Endothelial cell of umbilical vein (primary cell): ENCODE measurements around the gene GAB1. TPM values are rescaled to one million over a fixed set of nuclear protein-coding genes. Genes with fewer than 3 reads are reported as not detected.

Experiments
- BruUV-seq: library from RNA; stranded (reverse); fragments of 400-500 nt; replicated peaks from 2 replicates; lab custom pipeline; 2021; lab: Mats Ljungman, UMichigan
- CTCF ChIA-PET: fragments of 300-600, 350-600 bp; sonication (Branson Sonifier 250); formaldehyde crosslinking; loops from one replicate; lab custom pipeline; 2021; ENCODE audit warnings: antibody characterized with exemption, inconsistent platforms; lab: Charles Lee
- POLR2A ChIA-PET: fragments of 300-600, 350-600 bp; sonication (Branson Sonifier 250); formaldehyde crosslinking; loops from one replicate; lab custom pipeline; 2021; ENCODE audit warnings: antibody characterized with exemption, inconsistent platforms; lab: Charles Lee
- DNase-seq: peaks from one replicate; pipeline ENCODE4 v3.0.0-alpha.2; 2011; ENCODE audit warnings: low read depth, low spot score
- FAIRE-seq: peaks from 2 replicates; lab custom pipeline; 2011; peaks lifted over from hg19 to GRCh38; lab: Jason Lieb, UNC
- H2AFZ ChIP-seq: 2 replicates; pipeline ENCODE4 v1.6.0; 2012; ENCODE audit warnings: low read depth, low read length, control low read depth, inconsistent platforms
- H3K27ac ChIP-seq: 2 replicates; pipeline ENCODE4 v1.5.1; 2011; ENCODE audit warnings: low read depth, mild to moderate bottlenecking, control low read depth, low read length, moderate library complexity; ENCODE audit not compliant: insufficient read depth
- H3K27me3 ChIP-seq, 2 experiments: 2 replicates each; pipeline versions ENCODE4 v1.6.0 to v1.6.1; 2011; ENCODE audit warnings: low read length in 2 of 2, mixed read lengths in 1 of 2; ENCODE audit not compliant: control insufficient read depth in 2 of 2, insufficient read depth in 2 of 2
- H3K36me3 ChIP-seq, 2 experiments: 2 replicates in 1 of 2; 3 replicates in 1 of 2; pipeline ENCODE4 v1.5.1; 2011; ENCODE audit warnings: low read length in 2 of 2, mild to moderate bottlenecking in 1 of 2, moderate library complexity in 1 of 2; ENCODE audit not compliant: control insufficient read depth in 2 of 2, insufficient read depth in 2 of 2; ENCODE audit errors: extremely low read depth in 1 of 2
- H3K4me1 ChIP-seq: 3 replicates; pipeline ENCODE4 v1.5.1; 2011; ENCODE audit warnings: mild to moderate bottlenecking, low read length; ENCODE audit not compliant: control insufficient read depth, insufficient read depth; ENCODE audit errors: extremely low read depth
- H3K4me2 ChIP-seq: 2 replicates; pipeline ENCODE4 v1.6.1; 2011; ENCODE audit warnings: low read length, control low read depth, mixed read lengths; ENCODE audit not compliant: insufficient read depth
- H3K4me3 ChIP-seq, 3 experiments: fragments of 200-600 bp in 1 of 3; sonication (generic), shearing (Covaris generic) in 1 of 3; replicated peaks in 1 of 3; 2 replicates each; pipeline ENCODE4 v1.5.1; 2011 to 2016; ENCODE audit warnings: control low read depth in 3 of 3, low read length in 3 of 3, mild to moderate bottlenecking in 2 of 3, inconsistent platforms in 1 of 3, low read depth in 1 of 3, moderate library complexity in 1 of 3; ENCODE audit not compliant: insufficient read depth in 1 of 3
- H3K79me2 ChIP-seq: 2 replicates; pipeline ENCODE4 v1.6.0; 2012; ENCODE audit warnings: low read length, inconsistent platforms; ENCODE audit not compliant: control insufficient read depth, insufficient read depth
- H3K9ac ChIP-seq: replicated peaks from 2 replicates; pipeline ENCODE3; 2011; ENCODE audit warnings: low read length, control low read depth; ENCODE audit not compliant: insufficient read depth; ENCODE audit errors: extremely low read depth
- H3K9me1 ChIP-seq: replicated peaks from 3 replicates; pipeline ENCODE4 v1.6.0; 2011; ENCODE audit warnings: mild to moderate bottlenecking, low read length; ENCODE audit not compliant: control insufficient read depth, insufficient read depth; ENCODE audit errors: extremely low read depth
- H3K9me3 ChIP-seq: replicated peaks from 2 replicates; pipeline ENCODE4 v1.5.1; 2012; ENCODE audit warnings: low read length, inconsistent platforms; ENCODE audit not compliant: control insufficient read depth, insufficient read depth
- H4K20me1 ChIP-seq: replicated peaks from 2 replicates; pipeline ENCODE3; 2011; ENCODE audit warnings: mild to moderate bottlenecking, low read length; ENCODE audit not compliant: control insufficient read depth, insufficient read depth; ENCODE audit errors: extremely low read depth
- CTCF ChIP-seq, 2 donors: IDR thresholded peaks; 1 replicate in 1 of 2; 2 replicates in 1 of 2; pipeline ENCODE4 v1.5.1; 2011; ENCODE audit warnings: low read length in 2 of 2, mild to moderate bottlenecking in 2 of 2, moderate library complexity in 2 of 2, control low read depth in 1 of 2, inconsistent platforms in 1 of 2, low read depth in 1 of 2; ENCODE audit not compliant: insufficient read depth in 1 of 2; ENCODE audit errors: extremely low read depth in 1 of 2
- EZH2 ChIP-seq: IDR thresholded peaks from 2 replicates; pipeline ENCODE4 v1.6.1; 2012; ENCODE audit warnings: borderline replicate concordance, low read depth, mild to moderate bottlenecking, moderate library complexity, low read length, inconsistent platforms; ENCODE audit not compliant: severe bottlenecking
- FOS ChIP-seq: IDR thresholded peaks from 2 replicates; pipeline ENCODE4 v1.6.1; 2011; ENCODE audit warnings: mild to moderate bottlenecking, low read length, moderate library complexity, borderline replicate concordance; ENCODE audit not compliant: insufficient read depth
- GATA2 ChIP-seq: IDR thresholded peaks from 2 replicates; pipeline ENCODE4 v1.7.0; 2011; ENCODE audit warnings: low read depth, mild to moderate bottlenecking, moderate library complexity, mixed read lengths, low read length; ENCODE audit not compliant: insufficient read length, insufficient read depth
- JUN ChIP-seq: IDR thresholded peaks from 2 replicates; pipeline ENCODE4 v1.6.1; 2011; ENCODE audit warnings: borderline replicate concordance, low read depth; ENCODE audit not compliant: insufficient read length, insufficient read depth
- MAX ChIP-seq: IDR thresholded peaks from 2 replicates; pipeline ENCODE4 v1.6.1; 2011; ENCODE audit not compliant: insufficient read depth, insufficient read length
- MYC ChIP-seq: IDR thresholded peaks from one replicate; pipeline ENCODE4 v1.6.1; 2011; ENCODE audit warnings: mild to moderate bottlenecking, low read depth, low read length
- POLR2A ChIP-seq: IDR thresholded peaks from 2 replicates; pipeline ENCODE4 v1.6.1; 2012; ENCODE audit warnings: low read depth, mild to moderate bottlenecking, control low read depth, low read length
- POLR2AphosphoS5 ChIP-seq: IDR thresholded peaks from 2 replicates; pipeline ENCODE4 v1.6.1; 2012; ENCODE audit warnings: low read depth, mild to moderate bottlenecking, control low read depth, low read length, moderate library complexity; ENCODE audit not compliant: insufficient read depth
- dilution Hi-C: fragments of 300-500 bp; cut with MboI; formaldehyde crosslinking; loops from one replicate; pipeline ENCODE4 v1.15.0; 2019; ENCODE audit warnings: low sequenced_read_pairs; ENCODE audit not compliant: extremely low pct_ligation_motif_present
- intact Hi-C: fragments of 100-400 bp; cut with micrococcal nuclease; formaldehyde crosslinking; loops from one replicate; pipeline ENCODE4 v1.10.0; 2022
- polyA plus RNA-seq, 4 experiments: library from polyadenylated mRNA; depleted of rRNA in 3 of 4; stranded (reverse) in 3 of 4; unstranded in 1 of 4; fragments of >200 nt; gene quantifications; 2 replicates each; pipeline versions ENCODE4 v1.2.1 to v1.2.3, GENCODE V29; 2011 to 2012; ENCODE audit warnings: missing spikeins in 1 of 4
- total RNA-seq: library from RNA; stranded (reverse); gene quantifications from 2 replicates; pipeline ENCODE4 v1.2.3, GENCODE V29; 2021

Gene GAB1
- total and polyA plus RNA-seq, 2 donors (not counting 3 experiments of a cell fraction or from before 2014, with no cell fraction given): 9.3 to 37.7 TPM

- CTCF ChIA-PET: no interaction called here
- Histone ChIP-seq H3K27ac (no peak overlapping the region), H3K4me2 (no peak overlapping the region), H4K20me1 (peaks cover 8% of the 10 kb centered on the region), H2AFZ (no peak overlapping the region), H3K36me3 (no peaks in the 10 kb centered on the region), H3K4me1 (peaks cover 23% of the 10 kb centered on the region), H3K4me3 (no peak overlapping the region), H3K9me1 (no peaks in the 10 kb centered on the region), H3K79me2 (peaks cover 33% of the 10 kb centered on the region), H3K27me3 (peaks cover 5 to 13% of the 10 kb centered on the region in 2 experiments), H3K9ac (no peak overlapping the region), H3K9me3 (no peaks in the 10 kb centered on the region)
- no peak for DNase-seq
- intact Hi-C loops: loop anchor here (5.0 to 10.0 kb wide), 2 partner anchors 130 to 1747 kb away; no protein-coding TSS in a partner anchor
- no TSS peak for BruUV-seq
- TF ChIP-seq POLR2A (no peak), EZH2 (no peak), JUN (no peak), MYC (no peak), GATA2 (no peak), CTCF (IDR thresholded peaks at IDR 0.05; ENCODE audit: extremely low read depth in 1 of 2, insufficient read depth in 1 of 2, low read depth in 1 of 2, low read length in 2 of 2) (no peak), FOS (no peak), POLR2AphosphoS5 (no peak), MAX (no peak)
- POLR2A ChIA-PET: no interaction called here
- no peak for FAIRE-seq
- dilution Hi-C loops: no loop called here
Measured at GRCh38 chr4:143511906-143512305, 175.2 kb downstream of the GAB1 start.
